ENCODE measurements around the gene OVAAL. TPM values are rescaled to one million over a fixed set of nuclear protein-coding genes. Genes with fewer than 3 reads are reported as not detected.
A peak's percentile ranks its signal among the peaks of the same experiment; 100 is the strongest.

The OVAAL gene
- total and polyA plus RNA-seq, 2 donors (not counting 1 experiment from before 2014, with no cell fraction given) = not detected

DNA sequence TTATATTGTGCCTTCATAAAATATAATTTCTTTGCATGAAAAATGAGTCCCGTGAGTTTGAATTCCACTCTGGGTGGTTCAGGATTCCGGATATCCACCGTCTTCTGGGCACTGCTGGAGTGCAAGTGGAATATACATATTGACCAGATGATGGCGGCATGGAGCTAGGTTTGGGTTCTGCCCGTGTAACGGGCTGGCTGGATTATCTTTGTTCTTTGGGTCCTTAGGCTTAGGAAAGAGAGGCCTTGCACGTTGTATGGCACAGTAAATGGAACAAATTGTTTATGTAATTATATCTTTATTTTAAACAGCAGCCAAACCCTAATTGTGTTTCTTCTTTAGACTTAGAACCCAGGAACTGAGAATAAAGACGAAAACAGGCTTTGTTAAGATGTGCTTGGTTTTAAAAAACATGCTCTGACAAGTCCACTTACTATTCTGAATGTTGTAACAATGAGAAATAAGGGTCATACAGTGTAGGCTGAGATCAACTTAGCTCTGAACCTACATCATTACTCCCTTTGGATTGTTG is 42.8 kb upstream of the OVAAL start:
- no peak overlapping the region for H3K27ac Mint-ChIP-seq
- H3K9me3 Mint-ChIP-seq (ENCODE audit: insufficient read depth) = no peaks in the 10 kb centered on the region
- 0% methylated on average over 3 of the region's 8 CpGs for WGBS (ENCODE audit: insufficient coverage)
- POLR2A ChIA-PET = no interaction called here
- Histone ChIP-seq H3K79me2 (ENCODE audit: control insufficient read depth, insufficient read depth, low read length) (no peaks in the 10 kb centered on the region), H3K9me3 (ENCODE audit: control extremely low read depth in 1 of 3, control insufficient read depth in 2 of 3, insufficient read depth in 1 of 3, low read length in 2 of 3) (no peaks in the 10 kb centered on the region), H2AFZ (ENCODE audit: insufficient read depth, low read depth, low read length, poor library complexity, severe bottlenecking) (peak overlapping the region; percentile 43), H3K4me2 (replicated peaks; ENCODE audit: low read depth, low read length, poor library complexity, severe bottlenecking) (no peak overlapping the region), H3K4me1 (ENCODE audit: control insufficient read depth in 2 of 2, insufficient read depth in 2 of 2, low read length in 2 of 2) (no peaks in the 10 kb centered on the region), H3K36me3 (replicated peaks in 1 of 2; ENCODE audit: control extremely low read depth in 1 of 2, control insufficient read depth in 1 of 2, extremely low read depth in 1 of 2, insufficient read depth in 2 of 2, low read length in 1 of 2) (no peaks in the 10 kb centered on the region), H3K27ac (ENCODE audit: low read length in 2 of 2) (no peak overlapping the region), H3K9ac (ENCODE audit: low read length) (no peak overlapping the region), H3K27me3 (replicated peaks in 1 of 4; ENCODE audit: control extremely low read depth in 1 of 4, control insufficient read depth in 3 of 4, insufficient read depth in 4 of 4, low read length in 3 of 4) (peaks cover 0 to 10% (median 0%) of the 10 kb centered on the region in 4 experiments), H3K4me3 (ENCODE audit: control extremely low read depth in 1 of 5, extremely low read depth in 1 of 5, insufficient read depth in 1 of 5, low read depth in 2 of 5, low read length in 4 of 5) (no peak overlapping the region), H4K20me1 (ENCODE audit: control insufficient read depth, insufficient read depth, low read length, poor library complexity, severe bottlenecking) (no peaks in the 10 kb centered on the region)
- CTCF ChIA-PET = interaction anchor here (0.6 to 9.9 kb wide), 27 partner anchors 9 to 651 kb away, joined by 3 to 227 read pairs (median 4); partner anchors contain the start of genes ACBD6 and XPR1
- H3K4me3 Mint-ChIP-seq = no peak overlapping the region
- intact Hi-C loops (cut with micrococcal nuclease) = loop anchor here (1.0 to 5.0 kb wide), 6 partner anchors 346 to 911 kb away; no protein-coding TSS in a partner anchor
- peaks cover 20% of the 10 kb centered on the region for H3K27me3 Mint-ChIP-seq
- no peak for TF ChIP-seq EZH2 (IDR thresholded peaks at IDR 0.05; ENCODE audit: borderline replicate concordance, insufficient read depth, low read depth, low read length, poor library complexity, severe bottlenecking)
- TF ChIP-seq, protein P1, sequence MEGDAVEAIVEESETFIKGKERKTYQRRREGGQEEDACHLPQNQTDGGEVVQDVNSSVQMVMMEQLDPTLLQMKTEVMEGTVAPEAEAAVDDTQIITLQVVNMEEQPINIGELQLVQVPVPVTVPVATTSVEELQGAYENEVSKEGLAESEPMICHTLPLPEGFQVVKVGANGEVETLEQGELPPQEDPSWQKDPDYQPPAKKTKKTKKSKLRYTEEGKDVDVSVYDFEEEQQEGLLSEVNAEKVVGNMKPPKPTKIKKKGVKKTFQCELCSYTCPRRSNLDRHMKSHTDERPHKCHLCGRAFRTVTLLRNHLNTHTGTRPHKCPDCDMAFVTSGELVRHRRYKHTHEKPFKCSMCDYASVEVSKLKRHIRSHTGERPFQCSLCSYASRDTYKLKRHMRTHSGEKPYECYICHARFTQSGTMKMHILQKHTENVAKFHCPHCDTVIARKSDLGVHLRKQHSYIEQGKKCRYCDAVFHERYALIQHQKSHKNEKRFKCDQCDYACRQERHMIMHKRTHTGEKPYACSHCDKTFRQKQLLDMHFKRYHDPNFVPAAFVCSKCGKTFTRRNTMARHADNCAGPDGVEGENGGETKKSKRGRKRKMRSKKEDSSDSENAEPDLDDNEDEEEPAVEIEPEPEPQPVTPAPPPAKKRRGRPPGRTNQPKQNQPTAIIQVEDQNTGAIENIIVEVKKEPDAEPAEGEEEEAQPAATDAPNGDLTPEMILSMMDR (IDR thresholded peaks at IDR 0.05) = peak; percentile 94
- peak; percentile 88 for ATAC-seq (ENCODE audit: low read depth)
- peaks cover 2% of the 10 kb centered on the region for H3K4me1 Mint-ChIP-seq
- peak; percentile 72 for DNase-seq

DNA sequence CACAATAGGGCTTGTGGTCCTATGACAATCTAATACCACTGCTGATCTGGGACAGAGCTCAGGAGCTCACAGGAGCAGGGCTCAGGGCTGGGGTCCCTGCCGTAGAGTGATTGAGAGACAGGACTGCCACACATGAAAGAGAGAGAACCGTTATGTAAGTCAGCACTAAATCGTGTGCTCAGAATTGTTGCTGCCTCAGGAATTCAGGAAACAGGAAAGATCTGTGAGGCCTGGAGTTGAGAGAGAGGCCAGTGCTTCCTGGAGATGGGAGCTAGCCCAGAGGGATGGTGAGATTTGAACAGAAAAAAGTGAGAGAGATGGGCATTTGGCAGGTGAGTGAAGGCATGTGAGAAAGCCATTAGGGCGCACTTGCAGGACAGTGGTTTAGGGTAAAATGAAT is 38.9 kb upstream of the OVAAL start:
- no peak for TF ChIP-seq EZH2 (IDR thresholded peaks at IDR 0.05; ENCODE audit: borderline replicate concordance, insufficient read depth, low read depth, low read length, poor library complexity, severe bottlenecking)
- TF ChIP-seq, protein P1 (IDR thresholded peaks at IDR 0.05) = no peak
- Histone ChIP-seq H3K36me3 (replicated peaks in 1 of 2; ENCODE audit: control extremely low read depth in 1 of 2, control insufficient read depth in 1 of 2, extremely low read depth in 1 of 2, insufficient read depth in 2 of 2, low read length in 1 of 2) (no peaks in the 10 kb centered on the region), H2AFZ (ENCODE audit: insufficient read depth, low read depth, low read length, poor library complexity, severe bottlenecking) (no peak overlapping the region), H4K20me1 (ENCODE audit: control insufficient read depth, insufficient read depth, low read length, poor library complexity, severe bottlenecking) (no peaks in the 10 kb centered on the region), H3K4me1 (ENCODE audit: control insufficient read depth in 2 of 2, insufficient read depth in 2 of 2, low read length in 2 of 2) (peaks cover under 1% of the 10 kb centered on the region in 2 donors), H3K27ac (ENCODE audit: low read length in 2 of 2) (no peak overlapping the region), H3K9ac (ENCODE audit: low read length) (no peak overlapping the region), H3K4me2 (replicated peaks; ENCODE audit: low read depth, low read length, poor library complexity, severe bottlenecking) (no peak overlapping the region), H3K9me3 (ENCODE audit: control extremely low read depth in 1 of 3, control insufficient read depth in 2 of 3, insufficient read depth in 1 of 3, low read length in 2 of 3) (no peaks in the 10 kb centered on the region), H3K27me3 (replicated peaks in 1 of 4; ENCODE audit: control extremely low read depth in 1 of 4, control insufficient read depth in 3 of 4, insufficient read depth in 4 of 4, low read length in 3 of 4) (no peaks in the 10 kb centered on the region), H3K79me2 (ENCODE audit: control insufficient read depth, insufficient read depth, low read length) (no peaks in the 10 kb centered on the region), H3K4me3 (ENCODE audit: control extremely low read depth in 1 of 5, extremely low read depth in 1 of 5, insufficient read depth in 1 of 5, low read depth in 2 of 5, low read length in 4 of 5) (no peak overlapping the region)
- ATAC-seq (ENCODE audit: low read depth) (no peak), DNase-seq (no peak)
- ChIA-PET CTCF (interaction anchor here (1.0 to 9.9 kb wide), 3 partner anchors 10 to 343 kb away, joined by 3 to 227 read pairs (median 4); no protein-coding TSS in a partner anchor), POLR2A (no interaction called here)
- Mint-ChIP-seq H3K4me1 (peaks cover 6% of the 10 kb centered on the region), H3K27me3 (peaks cover 8% of the 10 kb centered on the region), H3K9me3 (ENCODE audit: insufficient read depth) (no peaks in the 10 kb centered on the region), H3K27ac (no peak overlapping the region), H3K4me3 (no peak overlapping the region)
- WGBS (ENCODE audit: insufficient coverage) = 44% methylated on average over 4 of the region's 4 CpGs
- intact Hi-C loops (cut with micrococcal nuclease) = loop anchor here (5.0 kb wide), 4 partner anchors 342 to 907 kb away; no protein-coding TSS in a partner anchor
